GM21619 (cell line): ENCODE results near the gene HNRNPL.
A peak's percentile ranks its signal among the peaks of the same experiment; 100 is the strongest.
"Not testable (repeated sequence)": the region's sequence is repeated elsewhere in the genome, so short reads cannot be mapped to it uniquely, and the experiment has no call there.

ENCODE experiments used
- ATAC-seq: cut with Tn5 transposase; IDR thresholded peaks from one replicate; pipeline ENCODE4 v1.9.1; 2021; ENCODE audit not compliant: unreplicated experiment

The HNRNPL gene

DNA sequence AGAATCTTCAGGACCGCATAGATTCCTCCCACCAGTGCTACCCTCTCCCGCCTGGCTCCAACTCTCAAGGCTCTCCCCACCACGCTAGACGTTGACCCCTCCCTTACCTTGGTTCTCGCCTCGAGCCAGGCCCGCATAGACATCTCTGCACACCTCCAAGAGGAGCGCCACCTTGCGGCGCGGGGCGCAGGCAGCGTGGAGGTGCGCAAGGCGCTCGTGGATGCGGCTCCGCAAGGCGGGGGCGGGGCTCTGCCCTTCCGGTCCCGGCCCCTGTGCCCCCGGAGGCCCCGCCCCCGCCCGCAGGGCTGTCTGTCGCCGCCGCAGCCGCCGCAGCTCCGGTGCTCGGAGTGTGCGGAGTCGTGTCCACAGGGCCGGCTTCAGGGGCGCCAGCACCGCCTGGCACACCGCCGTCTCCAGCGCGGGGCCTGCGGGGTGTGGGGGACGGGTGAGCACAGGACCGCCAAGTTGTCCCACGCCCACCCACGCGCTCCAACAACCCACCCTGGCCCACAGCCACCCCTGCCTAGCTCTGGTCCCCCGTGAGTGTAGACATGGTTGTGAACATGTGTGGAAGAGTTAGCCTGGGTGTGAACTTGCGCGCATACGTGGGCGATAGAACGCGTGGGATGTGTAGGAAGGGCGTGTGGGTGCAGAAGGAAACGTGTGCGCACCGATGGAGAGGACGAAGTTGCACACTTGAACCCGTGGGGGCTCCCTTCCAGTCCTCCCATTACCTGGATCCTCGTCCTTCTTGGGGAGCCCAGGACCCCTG lies 20.2 kb upstream of the HNRNPL start:
- ATAC-seq = no peak

DNA sequence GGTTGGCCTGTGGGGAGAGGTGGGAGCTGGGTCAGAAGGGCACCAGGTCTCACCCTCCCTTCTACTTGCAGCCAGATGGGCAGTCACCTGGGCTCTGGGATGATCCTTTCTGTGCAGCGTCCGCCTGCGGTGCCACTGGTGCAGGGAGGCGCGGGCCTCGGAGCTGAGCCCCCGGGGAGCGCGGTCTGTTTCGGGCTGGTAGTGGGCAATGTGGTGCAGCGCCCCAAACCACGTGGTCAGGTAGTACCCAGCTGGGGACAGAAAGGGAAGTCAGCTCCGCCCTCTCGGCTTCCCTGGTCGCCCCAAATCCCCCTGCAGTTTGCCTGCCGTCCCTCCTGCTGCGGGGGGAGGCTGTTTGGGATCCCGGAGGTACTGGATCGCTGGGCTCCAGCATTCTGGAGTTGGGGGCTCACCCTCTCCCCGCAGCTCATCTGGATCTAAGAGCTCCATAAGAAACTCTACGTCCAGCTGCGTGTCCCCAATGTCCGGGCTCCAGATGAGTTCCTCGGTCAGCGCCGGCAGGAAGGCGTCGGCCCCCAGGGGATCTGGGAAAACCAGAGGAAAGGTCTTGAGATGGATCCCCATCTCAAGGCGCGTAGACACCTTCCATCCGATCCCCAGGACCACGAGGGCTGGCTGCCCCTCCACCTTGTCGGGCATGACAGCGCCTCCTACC lies 19.5 kb upstream of the HNRNPL start:
- no peak for ATAC-seq

DNA sequence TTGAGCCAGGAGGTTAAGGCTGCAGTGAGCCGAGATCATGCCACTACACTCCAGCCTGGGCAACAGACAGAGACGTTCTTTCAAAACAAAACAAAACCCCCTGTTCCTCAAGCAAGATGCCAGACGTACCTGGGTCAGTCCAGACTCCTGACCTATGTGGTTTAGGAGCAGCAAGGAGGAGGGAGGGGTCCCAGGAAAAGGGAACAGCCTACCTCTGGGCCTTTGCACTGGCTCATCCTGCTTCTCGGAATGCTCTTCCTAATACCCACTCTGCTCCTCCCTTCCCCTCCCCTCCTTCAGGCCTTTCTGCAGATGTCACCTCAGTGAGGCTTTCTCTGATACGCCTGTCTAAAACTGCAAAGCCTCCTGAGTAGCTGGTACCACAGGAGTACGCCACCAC lies 18.8 kb upstream of the HNRNPL start:
- no peak for ATAC-seq

DNA sequence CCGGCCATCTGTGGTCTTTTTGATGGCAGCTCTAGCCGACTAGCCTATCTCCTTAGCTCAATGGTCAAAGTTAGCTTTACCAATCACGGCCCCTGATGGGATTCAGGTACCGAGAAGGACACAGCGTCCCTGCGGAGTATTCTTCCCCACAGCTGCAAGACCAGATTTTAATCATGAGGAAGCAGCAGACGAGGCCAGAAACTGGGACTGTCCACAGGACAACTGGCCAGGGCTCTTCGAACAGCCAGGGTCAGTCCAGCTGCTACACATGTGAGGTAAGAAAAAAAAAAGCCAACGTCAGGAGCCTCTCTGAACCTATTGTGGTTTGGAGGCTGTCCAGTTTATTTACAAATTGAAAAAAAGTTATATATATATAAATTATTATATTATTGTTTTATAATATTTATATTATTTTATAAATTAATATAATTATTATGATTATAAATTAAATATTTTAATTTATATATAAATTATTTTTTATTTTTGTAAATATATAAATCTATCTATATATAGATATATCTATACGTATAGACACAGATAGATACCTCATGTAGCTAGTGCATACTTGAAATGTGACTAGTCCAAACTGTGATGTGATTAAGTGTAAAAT lies 17.5 kb upstream of the HNRNPL start:
- no peak for ATAC-seq

DNA sequence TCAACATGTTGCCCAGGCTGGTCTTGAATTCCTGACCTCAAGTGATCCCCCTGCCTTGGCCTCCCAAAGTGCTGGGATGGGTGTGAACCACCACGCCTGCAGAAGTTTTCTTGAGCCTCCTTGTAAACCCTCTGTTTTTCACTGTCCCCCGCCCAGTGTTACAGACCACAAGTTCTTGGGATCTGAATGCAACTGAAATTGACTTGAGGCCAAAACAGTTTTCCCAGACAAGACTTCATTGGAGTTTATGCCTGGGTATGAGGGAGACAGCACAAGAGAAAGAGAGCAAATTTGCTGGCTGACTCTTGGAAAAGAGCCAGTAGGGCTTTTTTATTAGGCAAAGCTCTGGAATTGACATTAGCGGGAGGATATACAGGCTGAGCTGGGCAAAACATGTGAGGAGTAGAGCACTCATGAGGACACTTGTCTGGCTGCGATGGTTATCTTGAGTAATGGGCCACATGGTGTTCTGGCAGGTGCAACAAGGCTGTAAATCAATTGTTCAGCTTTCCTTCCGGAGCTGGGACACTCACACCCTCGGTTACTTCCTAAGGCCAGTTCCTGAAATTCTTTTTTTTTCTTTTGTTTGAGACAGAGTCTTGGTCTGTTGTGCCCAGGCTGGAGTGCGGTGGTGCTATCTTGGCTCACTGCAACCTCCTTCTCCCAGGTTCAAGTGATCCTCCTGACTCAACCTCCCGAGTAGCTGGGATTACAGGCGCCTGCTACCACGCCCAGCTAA lies 12.7 kb upstream of the HNRNPL start:
- ATAC-seq = no peak

DNA sequence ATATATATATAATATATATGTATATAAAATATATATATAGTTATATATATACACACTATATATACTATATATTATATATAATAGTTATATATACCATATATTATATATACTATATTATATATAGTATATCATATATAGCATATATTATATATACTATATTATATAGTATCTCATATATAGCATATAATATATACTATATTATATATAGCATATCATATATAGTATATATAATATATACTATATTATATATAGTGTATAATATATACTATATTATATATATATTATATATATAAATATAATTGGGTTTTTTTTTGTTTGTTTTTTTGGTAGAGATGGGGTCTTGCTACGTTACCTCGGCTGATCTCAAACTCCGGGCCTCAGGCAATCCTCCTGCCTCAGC lies 11.6 kb upstream of the HNRNPL start:
- ATAC-seq = no peak

DNA sequence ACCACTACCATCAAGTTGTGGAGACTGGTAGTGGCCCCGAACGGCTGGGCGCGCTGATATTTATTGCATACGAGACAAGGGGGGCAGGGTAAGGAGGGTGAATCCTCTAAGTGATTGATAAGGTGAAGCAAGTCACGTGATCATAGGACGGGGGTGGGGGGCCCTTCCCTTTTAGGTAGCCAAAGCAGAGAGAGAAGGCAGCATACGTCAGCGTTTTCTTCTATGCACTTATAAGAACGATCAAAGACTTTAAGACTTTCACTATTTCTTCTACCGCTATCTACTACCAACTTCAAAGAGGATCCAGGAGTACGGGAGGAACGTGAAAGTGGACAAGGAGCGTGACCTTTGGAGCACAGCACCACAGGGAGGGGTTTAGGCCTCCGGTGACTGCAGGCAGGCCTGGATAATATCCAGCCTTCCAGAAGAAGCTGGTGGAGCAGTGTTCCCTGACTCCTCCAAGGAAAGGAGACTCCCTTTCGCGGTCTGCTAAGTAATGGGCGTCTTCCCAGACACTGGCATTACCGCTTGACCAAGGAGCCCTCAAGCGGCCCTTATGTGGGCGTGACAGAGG lies 9.9 kb upstream of the HNRNPL start:
- ATAC-seq = not testable (repeated sequence)

DNA sequence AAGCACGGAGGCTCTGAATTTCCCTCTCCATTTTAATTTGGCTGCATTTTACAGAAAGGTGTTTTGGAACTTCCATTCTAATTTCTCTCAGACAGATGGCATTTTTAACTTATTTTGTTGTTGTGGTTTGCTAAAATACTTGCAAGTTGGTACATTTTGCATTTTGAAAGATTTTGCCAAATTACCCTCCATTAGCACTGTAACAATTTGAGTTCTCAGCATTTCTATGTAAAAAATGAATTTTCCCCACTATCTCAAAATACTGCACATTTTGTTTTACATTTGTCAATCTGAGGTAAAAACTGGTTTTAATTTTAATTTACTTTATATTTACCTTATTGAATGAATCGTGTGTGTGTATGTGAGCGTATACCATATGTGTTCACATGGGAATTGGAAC lies 7.0 kb upstream of the HNRNPL start:
- ATAC-seq = no peak

DNA sequence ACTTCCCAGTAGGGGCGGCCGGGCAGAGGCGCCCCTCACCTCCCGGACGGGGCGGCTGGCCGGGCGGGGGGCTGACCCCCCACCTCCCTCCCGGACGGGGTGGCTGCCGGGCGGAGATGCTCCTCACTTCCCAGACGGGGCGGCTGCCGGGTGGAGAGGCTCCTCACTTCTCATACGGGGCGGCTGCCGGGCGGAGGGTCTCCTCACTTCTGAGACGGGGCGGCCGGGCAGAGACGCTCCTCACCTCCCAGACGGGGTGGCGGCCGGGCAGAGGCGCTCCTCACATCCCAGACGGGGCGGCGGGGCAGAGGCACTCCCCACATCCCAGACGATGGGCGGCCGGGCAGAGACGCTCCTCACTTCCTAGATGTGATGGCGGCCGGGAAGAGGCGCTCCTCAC lies 6.0 kb upstream of the HNRNPL start:
- not testable (repeated sequence) for ATAC-seq

DNA sequence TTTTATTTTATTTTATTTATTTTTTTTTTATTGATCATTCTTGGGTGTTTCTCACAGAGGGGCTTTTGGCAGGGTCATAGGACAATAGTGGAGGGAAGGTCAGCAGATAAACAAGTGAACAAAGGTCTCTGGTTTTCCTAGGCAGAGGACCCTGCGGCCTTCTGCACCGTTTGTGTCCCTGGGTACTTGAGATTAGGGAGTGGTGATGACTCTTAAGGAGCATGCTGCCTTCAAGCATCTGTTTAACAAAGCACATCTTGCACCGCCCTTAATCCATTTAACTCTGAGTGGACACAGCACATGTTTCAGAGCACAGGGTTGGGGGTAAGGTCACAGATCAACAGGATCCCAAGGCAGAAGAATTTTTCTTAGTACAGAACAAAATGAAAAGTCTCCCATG lies 5.2 kb upstream of the HNRNPL start:
- ATAC-seq = not testable (repeated sequence)

DNA sequence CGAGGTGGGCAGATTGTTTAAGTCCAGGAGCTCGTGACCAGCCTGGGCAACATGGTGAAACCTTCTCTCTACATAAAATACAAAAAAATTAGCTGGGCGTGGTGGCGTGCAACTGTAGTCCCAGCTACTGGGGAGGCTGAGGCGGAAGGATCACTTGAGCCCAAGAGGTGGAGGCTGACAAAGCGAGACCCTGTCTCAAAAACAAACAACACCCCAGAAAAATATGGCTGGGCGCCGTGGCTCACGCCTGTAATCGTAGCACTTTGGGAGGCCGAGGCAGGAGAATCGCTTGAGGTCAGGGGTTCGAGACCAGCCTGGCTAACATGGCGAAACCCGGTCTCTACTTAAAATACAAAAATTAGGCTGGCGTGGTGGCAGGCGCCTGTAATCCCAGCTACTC lies 3.4 kb upstream of the HNRNPL start:
- no peak for ATAC-seq

DNA sequence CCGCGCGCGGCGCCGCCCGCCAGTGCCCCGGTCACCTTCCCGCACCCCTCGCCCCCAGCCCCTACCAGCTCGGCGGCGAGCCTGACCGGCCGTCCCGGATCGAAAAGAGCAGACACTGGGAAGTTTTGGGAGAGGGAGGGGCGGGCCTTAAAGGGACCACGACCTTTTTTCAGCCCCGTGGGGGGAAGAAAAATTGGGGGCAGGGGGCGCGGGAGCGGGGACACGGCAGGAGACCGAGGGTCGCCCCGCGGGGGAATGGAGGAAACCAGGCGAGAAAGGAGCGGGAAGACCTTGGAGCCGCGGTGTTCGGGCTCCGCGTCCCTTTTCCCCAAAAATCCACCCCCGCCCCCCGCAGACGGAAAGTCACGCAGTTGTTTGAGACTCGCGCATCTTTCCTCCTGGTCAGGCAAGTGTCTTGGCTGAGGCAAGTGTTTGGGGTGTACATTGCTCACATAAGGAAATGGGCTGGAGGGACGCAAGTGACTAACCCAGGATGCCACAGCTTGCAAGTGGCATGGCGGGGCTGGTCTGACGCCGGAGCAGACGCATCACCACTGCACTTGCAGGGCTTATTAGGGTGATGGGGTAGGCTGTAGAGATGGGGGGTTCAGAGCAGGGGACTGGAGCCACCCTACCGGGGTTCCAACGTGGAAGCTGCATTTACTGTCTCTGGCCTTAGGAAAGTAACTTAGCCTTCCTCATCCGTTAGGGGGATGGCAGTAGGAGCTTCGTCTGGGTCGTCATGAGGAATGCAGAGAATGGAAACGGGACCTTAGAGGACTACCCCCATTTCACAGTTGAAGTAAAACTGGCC lies 2.7 kb upstream of the HNRNPL start:
- ATAC-seq = no peak

DNA sequence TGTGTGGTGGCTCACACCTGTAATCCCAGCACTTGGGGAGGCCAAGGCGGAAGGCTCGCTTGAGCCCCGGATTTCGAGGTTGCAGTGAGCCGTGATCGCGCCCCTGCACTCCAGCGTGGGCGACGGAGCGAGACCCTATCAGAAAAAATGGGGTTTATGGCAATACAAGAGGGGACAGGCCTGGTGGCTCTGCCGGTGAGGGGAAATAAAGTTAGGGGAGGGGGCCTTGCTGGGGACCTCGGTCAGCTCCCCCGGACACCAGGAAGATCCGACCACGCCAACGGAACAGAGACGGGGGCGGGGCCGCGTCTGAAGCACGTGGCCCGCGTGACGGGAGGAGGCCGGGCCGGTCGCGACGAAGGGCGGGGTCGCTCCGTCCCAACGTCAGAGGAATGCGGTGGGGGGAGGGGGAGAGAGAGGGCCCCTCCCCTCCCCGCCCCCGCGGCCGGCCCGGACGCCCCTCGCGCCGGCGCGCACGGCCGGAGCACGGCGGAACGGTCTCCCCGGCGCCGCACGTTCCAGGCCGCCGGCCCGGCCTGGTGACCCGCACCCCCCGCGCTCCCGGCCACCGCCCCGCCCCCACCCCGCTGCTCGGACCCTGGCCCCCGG lies 1.9 kb upstream of the HNRNPL start:
- ATAC-seq = no peak

DNA sequence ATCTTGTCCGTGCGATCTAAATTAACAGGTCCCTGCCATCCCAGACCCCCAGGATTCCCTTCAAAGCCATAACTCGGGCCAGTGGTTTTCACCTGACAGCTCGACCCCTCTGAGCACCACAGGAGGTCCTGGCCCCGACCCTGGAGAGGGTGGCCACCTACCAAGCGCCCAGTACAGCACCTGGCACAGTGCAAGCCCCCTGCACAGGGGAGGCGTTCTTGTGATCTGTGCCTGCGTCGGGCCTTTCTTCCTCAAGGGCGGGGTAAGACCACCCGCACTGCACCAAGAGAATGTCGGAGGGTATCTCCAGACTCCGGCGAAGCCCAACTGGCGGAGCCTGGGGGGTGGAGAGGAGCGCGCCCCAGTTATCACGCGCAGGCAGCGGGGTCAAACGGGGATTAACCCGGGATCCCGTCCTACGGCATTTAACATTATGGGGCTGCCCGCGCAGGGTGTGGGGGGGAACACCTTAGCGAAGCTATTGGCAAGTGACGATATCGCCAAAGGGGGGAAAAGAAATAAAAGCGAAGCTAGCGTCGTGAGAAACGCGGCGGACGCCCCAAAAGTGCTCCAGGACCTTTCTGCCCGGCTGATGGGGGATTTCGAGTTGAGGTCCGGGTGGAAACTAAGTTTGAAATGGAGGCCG lies 1.3 kb upstream of the HNRNPL start:
- ATAC-seq = no peak

DNA sequence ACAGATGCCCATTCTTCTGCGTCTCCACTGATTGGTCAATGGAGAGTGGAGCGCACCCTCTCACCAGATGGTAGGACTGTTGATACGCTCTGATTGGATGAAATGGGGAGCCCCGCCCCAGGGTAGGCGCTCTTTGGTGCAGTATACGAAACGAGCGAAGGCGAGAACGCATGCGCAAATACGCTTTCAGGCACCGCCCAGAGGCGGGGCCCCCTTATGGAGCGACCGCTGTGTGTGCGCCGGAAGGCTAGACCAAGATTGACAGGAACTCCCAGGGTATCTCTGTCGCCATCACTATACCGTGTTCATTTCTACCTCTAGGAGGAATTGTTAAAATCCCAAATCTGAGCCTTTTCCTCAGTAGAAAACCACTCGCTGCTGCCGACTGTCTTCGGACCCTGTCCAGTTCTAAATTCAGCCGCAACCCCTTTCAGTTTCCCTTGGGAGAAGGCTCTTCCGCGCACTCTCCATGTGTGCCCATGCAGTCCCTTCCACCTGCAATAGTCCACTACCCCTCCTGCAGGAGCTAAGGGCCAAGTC lies 720 bp upstream of the HNRNPL start:
- ATAC-seq = peak; percentile 53

DNA sequence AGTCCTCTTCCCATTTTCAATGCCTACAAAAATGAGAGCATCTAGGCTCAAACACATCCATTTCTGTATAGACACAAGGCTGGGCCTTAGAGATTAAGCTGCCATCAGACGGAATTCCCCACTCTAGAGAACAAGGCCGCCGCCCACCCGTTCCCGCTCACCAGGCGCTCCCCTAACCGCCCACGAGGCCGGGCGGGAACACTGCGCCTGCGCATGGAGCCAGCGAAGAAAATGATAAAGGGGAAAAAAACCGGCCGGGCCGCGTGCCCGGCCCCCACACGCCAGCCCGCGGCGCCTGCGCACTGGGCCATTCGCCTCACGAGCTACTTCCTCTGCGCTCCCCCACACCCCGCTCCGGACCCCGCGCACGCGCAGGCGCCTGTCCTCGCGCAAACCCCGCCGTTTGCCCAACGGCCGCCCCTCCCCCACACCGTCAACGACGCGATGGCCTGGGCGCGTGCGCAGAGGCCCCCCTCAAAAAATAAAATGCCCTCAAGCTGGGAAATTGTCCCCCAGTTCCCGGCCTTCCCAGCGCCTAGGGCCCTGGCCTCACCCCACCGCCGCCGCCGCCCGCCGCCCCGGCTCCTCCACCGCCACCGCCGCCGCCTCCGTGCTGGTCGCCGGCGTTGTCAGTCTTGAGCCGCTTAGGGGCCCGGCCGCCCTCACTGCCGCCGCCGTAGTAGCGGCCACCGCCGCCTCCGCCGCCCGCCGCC lies 483 bp downstream of the HNRNPL start:
- no peak for ATAC-seq

DNA sequence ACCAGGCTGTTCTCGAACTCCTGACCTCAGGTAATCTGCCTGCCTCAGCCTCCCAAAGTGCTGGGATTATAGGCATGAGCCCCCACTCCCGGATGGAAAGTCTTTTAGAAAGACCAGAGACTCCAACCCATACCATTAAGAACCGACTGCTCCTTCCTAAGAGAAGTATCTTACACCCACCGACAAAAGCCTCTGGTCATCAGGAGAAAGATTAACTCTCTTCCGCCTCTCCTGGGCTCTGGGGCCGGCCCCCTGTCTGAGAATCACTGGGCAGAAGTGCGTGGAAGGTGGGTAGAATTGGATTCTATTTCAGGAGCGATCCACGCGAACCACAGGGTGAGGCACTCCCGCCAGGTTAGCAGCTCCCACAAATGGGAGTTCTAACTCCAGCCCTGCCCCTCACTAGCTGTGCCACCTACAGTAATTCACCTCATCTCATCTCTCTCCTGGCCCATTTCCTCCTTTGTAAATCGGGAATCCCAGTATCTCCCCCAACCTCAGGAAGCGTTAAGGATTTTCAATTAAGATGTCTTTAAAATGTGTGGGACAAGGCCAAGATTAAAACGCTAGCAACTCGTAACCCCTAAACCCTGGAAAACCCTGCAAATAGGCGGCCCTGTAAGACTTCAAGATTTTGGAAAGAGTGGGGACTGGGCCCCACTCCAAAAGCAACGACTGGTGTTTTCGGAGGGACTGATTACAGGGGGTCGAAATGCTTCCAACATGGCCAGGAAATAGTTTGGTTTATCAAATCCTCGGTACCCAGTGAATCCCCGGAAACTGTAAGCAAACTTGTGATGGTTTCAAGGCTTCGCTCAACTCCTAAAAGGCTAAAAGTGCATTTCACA lies 1.3 kb downstream of the HNRNPL start:
- ATAC-seq = no peak

DNA sequence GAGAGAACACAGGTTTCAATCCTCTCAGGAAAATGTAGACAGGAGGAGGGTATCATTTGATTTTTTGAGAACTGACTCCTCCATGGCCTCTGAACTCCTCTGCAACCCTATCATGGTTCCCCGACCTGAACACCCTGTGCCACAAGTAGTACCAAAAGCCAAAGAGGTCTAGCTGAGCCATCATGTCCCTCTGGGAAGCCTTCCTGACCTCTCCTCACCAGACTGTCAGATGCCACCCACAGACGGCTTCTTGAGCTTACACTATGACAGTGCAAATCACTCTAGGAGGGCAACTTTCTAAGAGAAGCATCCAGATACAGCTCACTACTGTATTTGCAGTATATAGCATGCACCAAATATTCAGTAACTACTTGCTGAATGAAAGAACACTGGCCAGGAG lies 3.7 kb downstream of the HNRNPL start:
- ATAC-seq = no peak
